HG03064 (cell line): ENCODE measurements around the gene CES5A.
"Not testable (repeated sequence)": the region's sequence is repeated elsewhere in the genome, so short reads cannot be mapped to it uniquely, and the experiment has no call there.

Experiments
- ATAC-seq: cut with Tn5 transposase; IDR thresholded peaks from one replicate; pipeline ENCODE4 v1.9.1; 2021; ENCODE audit warnings: low read depth; ENCODE audit not compliant: unreplicated experiment

Gene CES5A

DNA sequence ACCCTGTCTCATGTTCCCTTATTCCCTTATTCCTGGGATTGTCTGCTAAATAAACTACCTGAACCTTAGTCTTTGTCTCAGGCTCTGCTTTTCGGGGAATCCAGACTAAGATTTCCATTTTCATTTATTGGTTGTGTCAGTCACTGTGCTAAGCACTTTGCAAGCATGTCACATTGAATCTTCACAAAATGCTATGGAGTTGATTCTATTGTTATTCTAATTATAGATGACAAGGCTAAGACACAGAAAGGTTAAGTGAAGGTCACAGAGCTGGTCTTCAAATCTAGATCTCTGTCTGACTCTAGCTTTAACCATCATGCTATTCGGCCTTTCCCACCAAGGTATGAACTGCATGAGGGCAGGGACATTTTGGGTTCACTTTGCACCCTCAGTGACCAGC, 13.4 kb upstream of the CES5A start:
- no peak for ATAC-seq

DNA sequence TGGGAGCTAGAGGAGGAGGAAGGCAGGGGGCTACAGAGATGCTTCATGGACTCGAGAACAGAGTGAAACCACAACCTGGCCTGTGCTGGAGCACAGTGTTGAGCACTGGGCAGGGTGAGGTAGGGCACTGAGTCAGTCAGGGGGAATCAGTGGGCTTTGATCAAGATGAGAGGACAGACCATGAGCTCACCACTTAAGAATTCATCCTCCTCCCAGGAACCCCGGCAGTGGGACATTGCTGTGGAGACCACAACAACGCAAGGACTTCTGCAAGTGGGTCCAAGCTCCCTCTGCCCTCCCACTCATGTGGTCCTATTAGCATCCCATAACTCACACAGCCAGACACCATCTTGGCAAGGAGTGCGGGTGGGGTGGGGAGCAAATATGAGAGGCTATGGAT, 1.7 kb upstream of the CES5A start:
- no peak for ATAC-seq

DNA sequence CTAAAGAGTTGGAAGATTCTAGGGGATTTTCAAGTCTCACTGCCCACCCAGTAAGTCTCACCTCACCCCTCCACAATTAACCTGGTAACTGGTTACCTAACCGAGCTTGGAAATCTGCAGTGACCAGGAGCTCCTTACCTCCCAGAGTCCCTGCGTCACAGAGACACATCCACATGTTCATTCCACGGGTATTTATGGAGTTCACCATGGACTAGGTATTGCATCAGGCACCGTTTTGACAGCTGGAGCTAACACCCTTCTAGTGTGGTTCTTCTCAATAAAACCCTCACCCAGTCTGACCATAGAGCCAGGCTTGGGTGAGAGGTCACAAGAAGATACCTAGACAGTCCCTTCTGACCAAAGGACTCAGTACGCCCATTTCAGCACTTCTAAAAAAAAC, 2.1 kb downstream of the CES5A start:
- no peak for ATAC-seq

DNA sequence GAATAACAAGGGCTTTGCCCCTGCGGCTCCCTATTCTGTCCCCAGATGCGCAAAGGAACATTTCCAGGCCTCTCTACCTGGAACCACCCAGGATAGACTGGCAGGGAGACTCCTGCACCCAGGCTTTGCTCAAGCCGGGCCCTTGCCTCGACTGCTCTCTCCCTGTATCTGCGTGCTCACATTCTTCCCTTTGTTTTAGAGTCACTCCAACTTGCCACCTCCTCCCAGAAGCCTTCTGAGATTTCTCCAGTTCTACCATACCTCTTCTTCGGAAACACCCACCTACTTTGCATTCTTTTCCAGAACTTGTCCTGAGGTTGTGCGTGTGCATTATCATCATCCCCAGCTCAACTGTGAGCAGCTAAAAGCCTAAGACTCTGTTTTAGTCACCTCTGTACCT, 3.0 kb downstream of the CES5A start:
- ATAC-seq, result no peak

DNA sequence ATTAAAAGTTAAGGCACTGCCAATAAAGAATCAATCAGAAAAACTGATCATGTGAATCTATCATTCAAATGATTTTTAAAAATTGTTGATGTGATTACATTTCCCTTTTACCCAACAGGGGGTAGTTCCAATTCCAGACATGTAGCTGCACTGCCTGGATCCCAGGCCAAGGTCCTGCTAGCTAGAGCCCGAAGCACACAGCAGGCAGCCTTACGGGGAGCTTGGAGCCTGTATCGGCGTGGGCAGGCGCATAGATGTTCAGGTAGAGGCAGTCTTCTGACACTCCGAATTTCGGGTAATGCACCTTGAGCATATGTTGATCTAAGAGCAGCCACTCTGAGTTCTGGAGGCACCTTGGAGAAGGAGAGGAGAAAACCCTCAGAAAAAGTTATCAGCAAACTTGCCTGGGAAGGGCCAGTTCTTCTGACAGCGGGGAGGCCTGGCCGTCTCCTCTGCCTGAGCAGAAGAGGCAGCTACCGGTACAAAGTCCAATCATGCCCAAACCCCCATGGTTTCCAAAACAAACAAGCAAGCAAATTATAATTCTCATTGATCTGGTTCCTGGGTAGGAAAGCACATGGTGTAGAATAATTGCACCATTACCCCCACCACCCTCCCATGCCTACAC, 3.6 kb downstream of the CES5A start:
- ATAC-seq, result no peak

DNA sequence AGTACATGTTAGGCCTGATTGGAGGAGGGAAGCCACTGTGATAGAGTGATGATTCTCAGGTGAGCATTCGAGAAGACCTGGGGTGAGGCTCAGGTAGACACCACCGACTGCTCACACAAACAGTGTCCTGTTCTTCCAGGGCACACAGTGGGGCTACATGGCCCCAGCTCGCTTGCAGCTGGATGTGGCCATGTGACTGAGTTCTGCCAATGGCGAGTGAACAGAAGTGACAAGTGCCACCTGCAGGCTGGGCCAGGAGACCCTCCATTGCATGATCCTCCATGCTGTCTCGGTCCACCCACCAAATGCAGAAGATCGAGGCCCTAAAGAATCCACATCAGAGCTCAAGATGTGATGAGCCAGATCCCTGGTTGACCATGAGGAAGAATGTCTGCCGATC, 6.2 kb downstream of the CES5A start:
- ATAC-seq, result no peak

DNA sequence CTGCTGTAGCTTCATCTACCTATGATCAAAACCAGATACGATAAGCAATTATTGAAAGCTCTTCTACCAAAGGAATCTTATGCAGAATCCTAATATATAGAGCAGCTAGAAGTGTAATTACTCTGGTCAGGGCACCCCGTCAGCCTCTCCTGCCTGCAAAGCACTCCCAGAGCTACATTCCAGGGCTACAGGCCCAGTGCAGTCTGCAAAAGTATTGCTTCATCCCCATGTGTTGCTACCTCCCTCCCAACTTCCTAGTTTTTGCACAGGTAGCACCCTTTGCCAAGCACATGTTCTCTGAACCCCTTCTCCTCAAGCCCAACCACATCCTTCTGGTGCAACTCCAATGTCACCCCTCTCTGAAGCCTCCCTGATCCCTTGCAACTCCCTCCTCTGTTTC, 7.0 kb downstream of the CES5A start:
- ATAC-seq, result no peak

- ATAC-seq, result no peak
Observed at GRCh38 chr16:55861288-55861687, 13.9 kb downstream of the CES5A start.

DNA sequence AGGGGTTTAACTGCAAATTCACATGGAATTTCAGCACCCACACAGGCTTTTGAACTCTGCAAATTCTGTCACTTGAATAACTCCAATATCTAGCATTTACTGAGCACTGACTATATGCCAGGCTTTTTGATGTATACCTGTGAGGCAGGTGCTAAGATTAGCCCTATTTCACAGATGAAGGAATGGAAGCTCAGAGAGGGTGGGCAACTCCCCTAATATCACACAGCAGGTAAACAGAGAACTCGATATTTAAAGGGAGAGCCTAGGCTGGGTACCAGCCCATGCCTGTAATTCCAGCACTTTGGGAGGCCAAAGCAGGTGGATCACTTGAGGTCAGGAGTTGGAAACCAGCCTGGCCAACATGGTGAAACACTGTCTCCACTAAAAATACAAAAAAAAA, 17.5 kb downstream of the CES5A start:
- ATAC-seq, result not testable (repeated sequence)

DNA sequence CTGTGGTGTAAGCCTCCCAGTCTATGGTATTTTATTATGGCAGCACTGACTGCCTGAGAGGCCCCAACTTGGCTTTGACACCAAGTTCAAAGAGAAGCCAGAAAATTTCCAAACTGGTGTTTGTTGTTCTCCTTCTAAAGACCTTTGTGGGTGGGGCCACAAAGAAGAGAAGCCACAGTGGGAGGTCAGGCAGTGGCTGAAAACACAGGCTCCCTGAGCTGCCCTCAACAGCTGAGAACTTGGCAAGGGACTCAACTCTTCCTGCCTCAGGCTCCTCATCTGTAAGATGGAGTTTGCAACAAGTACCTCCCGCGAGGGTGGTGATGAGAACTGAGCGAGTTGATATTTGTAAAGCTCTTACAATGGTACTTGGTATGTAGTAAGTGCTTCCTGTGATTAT, 18.2 kb downstream of the CES5A start:
- ATAC-seq, result no peak

DNA sequence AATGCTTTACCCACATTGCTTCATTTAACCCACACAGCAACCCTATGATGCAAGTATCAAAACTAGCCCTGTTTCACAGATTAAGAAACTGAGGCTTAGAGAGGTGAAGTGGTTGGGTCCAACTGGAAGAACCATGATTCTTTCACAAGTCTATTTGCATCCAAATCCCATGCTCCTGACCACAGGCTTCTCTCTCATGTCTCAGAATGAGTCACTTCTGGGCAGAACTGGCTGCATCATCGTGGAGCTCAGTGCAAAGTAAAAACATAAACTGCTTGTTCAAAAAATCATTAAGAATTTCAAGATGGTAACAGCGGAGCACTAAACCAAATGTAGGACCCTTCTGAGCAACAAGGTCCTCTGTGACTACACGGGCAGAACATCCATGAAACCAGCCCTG, 22.1 kb downstream of the CES5A start:
- ATAC-seq, result no peak

DNA sequence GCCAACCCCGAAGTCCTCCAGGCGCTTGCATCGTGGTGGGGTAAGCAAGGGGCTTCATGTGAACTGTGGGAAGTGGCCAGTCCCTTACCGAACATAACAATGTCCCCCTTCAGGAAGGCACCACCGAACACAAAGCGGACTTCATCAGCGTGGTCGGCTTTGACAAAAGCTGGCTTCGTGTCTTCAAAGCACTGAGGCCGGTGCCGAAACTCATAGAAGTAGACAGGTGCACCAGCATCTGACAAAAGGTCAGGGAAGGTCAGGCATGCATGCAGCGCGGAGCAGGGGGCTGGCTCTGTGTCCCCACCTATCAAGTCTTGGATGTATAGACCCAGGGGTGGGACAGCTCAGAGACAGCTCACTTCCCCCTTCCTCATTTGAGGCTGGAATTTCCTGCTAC, 25.6 kb downstream of the CES5A start:
- ATAC-seq, result no peak

- ATAC-seq, result no peak
Observed at GRCh38 chr16:55846598-55847346, 28.4 kb downstream of the CES5A start.

DNA sequence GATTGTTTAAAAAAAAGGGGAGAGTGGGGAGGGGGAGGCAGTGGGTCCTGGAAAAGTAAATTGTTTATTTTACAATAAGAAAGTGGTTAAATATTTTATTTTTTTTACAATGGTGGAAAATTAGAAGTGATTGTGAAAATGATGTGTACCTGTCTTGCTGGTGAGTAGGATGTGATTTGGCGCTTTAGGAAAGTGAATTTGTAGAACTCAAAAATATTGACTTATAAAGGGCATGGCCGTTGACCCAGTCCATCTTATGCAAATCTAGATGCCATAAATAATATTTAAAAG, 32.1 kb downstream of the CES5A start:
- no peak for ATAC-seq

- no peak for ATAC-seq
Observed at GRCh38 chr16:55842369-55843104, 32.6 kb downstream of the CES5A start.

- ATAC-seq, result no peak
Observed at GRCh38 chr16:55839115-55839514, 36.1 kb downstream of the CES5A start.

GRCh38 chr16:55836158-55836611, 39.0 kb downstream of the CES5A start:
- no peak for ATAC-seq

- no peak for ATAC-seq
Observed at GRCh38 chr16:55835581-55835980, 39.6 kb downstream of the CES5A start.

DNA sequence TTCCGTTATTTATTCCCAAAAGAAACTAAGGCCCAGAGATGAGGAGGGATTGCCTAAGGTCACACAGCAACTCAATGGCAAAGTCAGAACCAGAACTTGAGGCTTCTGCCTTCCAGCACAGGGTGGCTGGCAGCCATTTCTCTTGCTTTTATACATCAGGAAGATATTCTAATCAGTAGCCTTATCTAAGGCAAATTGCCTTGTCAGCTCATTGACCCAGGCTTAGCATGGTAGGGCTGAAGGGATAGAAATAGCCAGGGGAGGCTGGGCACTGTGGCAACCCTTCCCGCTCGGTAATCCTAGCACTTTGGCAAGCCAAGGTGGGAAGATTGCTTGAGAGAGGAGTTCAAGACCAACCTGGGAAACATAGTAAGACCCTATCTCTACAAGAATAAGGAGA, 40.0 kb downstream of the CES5A start:
- ATAC-seq, result not testable (repeated sequence)

DNA sequence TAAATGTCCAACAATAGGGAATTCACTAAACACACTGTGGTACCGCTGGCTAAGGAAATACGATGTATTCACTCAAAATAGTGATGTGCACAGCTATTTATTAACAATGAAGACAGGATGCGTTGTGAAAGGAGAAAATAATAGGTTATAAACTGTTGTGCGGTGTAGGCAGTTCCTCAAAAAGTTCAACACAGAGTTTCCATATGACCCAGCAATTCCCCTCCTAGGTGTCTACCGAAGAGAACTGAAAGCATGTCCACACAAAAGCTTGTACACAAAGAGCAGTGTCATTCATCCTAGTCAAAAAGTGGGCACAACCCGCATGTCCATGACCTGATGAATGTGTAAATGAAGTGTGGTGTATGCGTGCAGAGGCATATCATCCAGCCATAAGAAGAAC, 41.1 kb downstream of the CES5A start:
- ATAC-seq, result no peak

DNA sequence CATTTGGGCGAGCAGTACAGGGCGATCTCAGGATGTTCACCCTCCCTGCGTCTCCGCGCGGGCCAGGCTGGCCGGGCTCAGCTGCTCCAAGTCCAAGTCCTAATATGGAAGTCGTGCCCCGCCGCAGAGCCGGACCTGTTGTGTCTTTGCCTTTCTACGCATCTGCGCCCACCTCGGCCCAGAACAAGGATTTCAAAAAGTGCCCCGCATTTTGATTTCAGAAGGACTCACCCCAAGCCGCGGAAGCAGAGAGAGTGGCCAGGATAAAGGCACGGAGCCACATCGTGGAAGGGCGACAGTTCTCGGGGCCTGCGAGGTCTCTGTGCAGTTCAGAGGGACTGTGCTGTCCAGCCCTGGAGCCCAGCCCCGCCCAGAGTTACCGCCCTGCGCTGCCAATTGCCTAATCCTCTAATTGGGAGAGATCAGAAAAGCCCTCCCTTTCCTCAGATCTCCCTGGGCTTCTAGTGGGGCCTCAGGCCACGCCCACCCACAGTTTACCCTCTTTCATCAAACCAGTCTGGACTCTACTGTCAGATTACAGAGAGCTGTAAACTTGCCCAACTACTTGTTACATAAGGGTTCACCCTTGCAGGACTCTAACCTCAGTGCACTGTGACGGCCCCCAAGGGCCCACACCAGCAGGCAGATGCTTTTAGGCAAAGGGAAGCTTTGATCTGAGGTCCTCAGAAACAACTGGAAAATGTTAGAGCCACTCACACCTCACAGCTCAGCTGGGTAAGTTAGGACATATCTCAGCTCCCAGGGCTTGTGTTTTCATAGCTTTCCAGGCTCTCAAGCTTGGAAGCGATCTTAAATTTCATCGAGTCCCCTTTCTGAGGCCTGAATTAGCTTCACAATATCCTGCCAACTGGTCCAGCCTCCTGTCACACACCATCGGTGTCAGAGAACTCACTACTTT, 42.1 kb downstream of the CES5A start, which contains the start of gene CES1:
Gene CES1, minus strand, starts transcription at position 324 of the 919 bp plus-strand sequence. Its CDS starts 41 bp downstream, at position 283.
- no peak for ATAC-seq
